PFSK-1 (cell line): ENCODE data around the gene PLXDC2.

ENCODE experiments used
- FOXP2 ChIP-seq: optimal IDR thresholded peaks from 2 replicates; pipeline ENCODE3; 2011; ENCODE audit warnings: borderline replicate concordance, control low read depth, inconsistent platforms; ENCODE audit not compliant: insufficient read depth; ENCODE audit errors: extremely low read length, extremely low read depth
- POLR2AphosphoS5 ChIP-seq: IDR thresholded peaks from 2 replicates; pipeline ENCODE4 v1.6.1; 2012; ENCODE audit warnings: low read depth, mild to moderate bottlenecking, control low read depth, low read length, moderate library complexity
- REST ChIP-seq, 2 experiments: IDR thresholded peaks; 2 replicates each; pipeline versions ENCODE4 v1.6.1 to v1.8.0; 2011 to 2012; ENCODE audit warnings: low read depth in 2 of 2, low read length in 2 of 2, control low read depth in 1 of 2, inconsistent platforms in 1 of 2, mild to moderate bottlenecking in 1 of 2, moderate library complexity in 1 of 2; ENCODE audit not compliant: insufficient read depth in 1 of 2
- SIN3A ChIP-seq: IDR thresholded peaks from 2 replicates; pipeline ENCODE4 v1.6.1; 2012; ENCODE audit warnings: mild to moderate bottlenecking, low read length, moderate library complexity, borderline replicate concordance; ENCODE audit not compliant: insufficient read depth
- TAF1 ChIP-seq: IDR thresholded peaks from 2 replicates; pipeline ENCODE4 v1.6.1; 2012; ENCODE audit warnings: low read length, control low read depth, borderline replicate concordance; ENCODE audit not compliant: insufficient read depth

The PLXDC2 gene

GRCh38 chr10:20257422-20257821 lies 441.2 kb downstream of the PLXDC2 start:
- TF ChIP-seq FOXP2: no peak
- no peak for TF ChIP-seq REST (IDR thresholded peaks at IDR 0.05; ENCODE audit: insufficient read depth in 1 of 2, low read depth in 2 of 2, low read length in 2 of 2)
- no peak for TF ChIP-seq POLR2AphosphoS5
- TF ChIP-seq SIN3A: no peak
- no peak for TF ChIP-seq TAF1

- no peak for TF ChIP-seq SIN3A
- no peak for TF ChIP-seq POLR2AphosphoS5
- TF ChIP-seq REST (IDR thresholded peaks at IDR 0.05; ENCODE audit: insufficient read depth in 1 of 2, low read depth in 2 of 2, low read length in 2 of 2): no peak
- no peak for TF ChIP-seq TAF1
- TF ChIP-seq FOXP2: no peak
These were observed 448.9 kb downstream of the PLXDC2 start for GRCh38 chr10:20265146-20265545.

- TF ChIP-seq REST (IDR thresholded peaks at IDR 0.05; ENCODE audit: insufficient read depth in 1 of 2, low read depth in 2 of 2, low read length in 2 of 2) (no peak), FOXP2 (no peak), POLR2AphosphoS5 (no peak), SIN3A (no peak), TAF1 (no peak)
These were observed 451.5 kb downstream of the PLXDC2 start for GRCh38 chr10:20267734-20268133.

- TF ChIP-seq TAF1 (no peak), SIN3A (no peak), FOXP2 (no peak), REST (IDR thresholded peaks at IDR 0.05; ENCODE audit: insufficient read depth in 1 of 2, low read depth in 2 of 2, low read length in 2 of 2) (no peak), POLR2AphosphoS5 (no peak)
These were observed 455.3 kb downstream of the PLXDC2 start for GRCh38 chr10:20271490-20271889.

- TF ChIP-seq FOXP2: no peak
- no peak for TF ChIP-seq TAF1
- no peak for TF ChIP-seq POLR2AphosphoS5
- TF ChIP-seq REST (IDR thresholded peaks at IDR 0.05; ENCODE audit: insufficient read depth in 1 of 2, low read depth in 2 of 2, low read length in 2 of 2): no peak
- no peak for TF ChIP-seq SIN3A
These were observed 456.4 kb downstream of the PLXDC2 start for GRCh38 chr10:20272608-20273007.
